Smooth muscle cell (in vitro differentiated cells): ENCODE data around the gene CTRL. TPM values are rescaled to one million over a fixed set of nuclear protein-coding genes. Genes with fewer than 3 reads are reported as not detected.

Experiments used
- DNase-seq: peaks from one replicate; lab custom pipeline; 2025; ENCODE audit not compliant: unreplicated experiment; lab: John Stamatoyannopoulos, UW
- H2AFZ ChIP-seq: fragments of 200-600 bp; sonication (generic); 2 replicates; pipeline ENCODE4 v1.6.0; 2016; ENCODE audit warnings: antibody characterized with exemption, low read depth, mild to moderate bottlenecking
- H3F3A ChIP-seq: fragments of 200-600 bp; sonication (generic); 2 replicates; pipeline ENCODE4 v1.6.0; 2017; ENCODE audit warnings: antibody characterized with exemption, low read depth
- H3K27ac ChIP-seq: fragments of 200-600 bp; sonication (generic); 2 replicates; pipeline ENCODE4 v1.5.1; 2016; ENCODE audit warnings: low read depth, mild to moderate bottlenecking
- H3K27me3 ChIP-seq: fragments of 200-600 bp; sonication (generic); 2 replicates; pipeline ENCODE4 v1.6.1; 2016; ENCODE audit warnings: low read depth, mild to moderate bottlenecking
- H3K36me3 ChIP-seq: fragments of 200-600 bp; sonication (generic); 2 replicates; pipeline ENCODE4 v1.5.1; 2016; ENCODE audit warnings: low read depth
- H3K4me1 ChIP-seq: fragments of 200-600 bp; sonication (generic); 2 replicates; pipeline ENCODE4 v1.5.1; 2016; ENCODE audit warnings: low read depth
- H3K4me2 ChIP-seq: fragments of 200-600 bp; sonication (generic); 2 replicates; pipeline ENCODE4 v1.6.0; 2016; ENCODE audit warnings: mild to moderate bottlenecking
- H3K4me3 ChIP-seq: fragments of 200-600 bp; sonication (generic); 2 replicates; pipeline ENCODE4 v1.5.1; 2016; ENCODE audit warnings: mild to moderate bottlenecking
- H3K79me2 ChIP-seq: fragments of 200-600 bp; sonication (generic); 2 replicates; pipeline ENCODE4 v1.6.0; 2016; ENCODE audit warnings: low read depth, mild to moderate bottlenecking
- H3K9ac ChIP-seq: fragments of 200-600 bp; sonication (generic); 2 replicates; pipeline ENCODE4 v1.6.0; 2016; ENCODE audit warnings: low read depth
- H3K9me3 ChIP-seq: fragments of 200-600 bp; sonication (generic); replicated peaks from 2 replicates; pipeline ENCODE4 v1.5.1; 2016; ENCODE audit warnings: low read depth
- H4K20me1 ChIP-seq: fragments of 200-600 bp; sonication (generic); 2 replicates; pipeline ENCODE4 v1.6.0; 2016; ENCODE audit warnings: low read depth
- CTCF ChIP-seq: fragments of 200-600 bp; sonication (generic); IDR thresholded peaks from 2 replicates; pipeline ENCODE4 v1.5.1; 2017; ENCODE audit warnings: borderline replicate concordance, mild to moderate bottlenecking, antibody characterized with exemption; ENCODE audit not compliant: insufficient read depth, poor library complexity, severe bottlenecking
- WGBS: methylation state at CpG from one replicate; pipeline ENCODE4 v1.1.7; 2016; ENCODE audit warnings: low lambda C conversion rate; 5-methylcytosine and 5-hydroxymethylcytosine counted together
- polyA plus RNA-seq: library from polyadenylated mRNA; unstranded; fragments of >200 nt; fragmentation: Nextera tagmentation; extraction: Ambion mirVana; gene quantifications from 2 replicates; pipeline ENCODE4 v1.2.1, GENCODE V29; 2016
- total RNA-seq: library from RNA; depleted of rRNA; stranded (reverse); fragments of >200 nt; gene quantifications from 2 replicates; pipeline ENCODE4 v1.2.3, GENCODE V29; 2014

CTRL gene
- total and polyA plus RNA-seq, 2 experiments from 2014 or later = 0.90 to 14.8 TPM

- Histone ChIP-seq H4K20me1 (peaks cover 100% of the 10 kb centered on the region), H3K27me3 (no peaks in the 10 kb centered on the region), H3K9ac (no peak overlapping the region), H3F3A (peaks cover 10% of the 10 kb centered on the region), H3K79me2 (peaks cover 24% of the 10 kb centered on the region), H3K4me2 (no peak overlapping the region), H3K27ac (no peak overlapping the region), H3K4me3 (no peak overlapping the region), H3K4me1 (no peaks in the 10 kb centered on the region), H3K9me3 (no peaks in the 10 kb centered on the region), H3K36me3 (no peaks in the 10 kb centered on the region), H2AFZ (no peak overlapping the region)
- no peak for TF ChIP-seq CTCF
- 94% methylated on average over 6 of the region's 6 CpGs for WGBS
- no peak for DNase-seq
Measured at GRCh38 chr16:67919622-67920221, 11.9 kb downstream of the CTRL start.

- no peak overlapping the region for H2AFZ ChIP-seq
- TF ChIP-seq CTCF = no peak
- peak overlapping the region; percentile 36 for H3K9ac ChIP-seq
- no peaks in the 10 kb centered on the region for H3K9me3 ChIP-seq
- WGBS = 33% methylated on average over 4 of the region's 4 CpGs
- H3F3A ChIP-seq = peaks cover 10% of the 10 kb centered on the region
- H3K79me2 ChIP-seq = peaks cover 24% of the 10 kb centered on the region
- H3K4me2 ChIP-seq = no peak overlapping the region
- H3K27me3 ChIP-seq = no peaks in the 10 kb centered on the region
- no peak for DNase-seq
- peak overlapping the region; percentile 79 for H3K27ac ChIP-seq
- H3K4me1 ChIP-seq = no peaks in the 10 kb centered on the region
- H3K36me3 ChIP-seq = no peaks in the 10 kb centered on the region
- H4K20me1 ChIP-seq = peaks cover 94% of the 10 kb centered on the region
- H3K4me3 ChIP-seq = no peak overlapping the region
Measured at GRCh38 chr16:67917852-67918236, 13.8 kb downstream of the CTRL start.

- 78% methylated on average over 6 of the region's 6 CpGs for WGBS
- Histone ChIP-seq H3K9ac (peak overlapping the region; percentile 36), H4K20me1 (peaks cover 91% of the 10 kb centered on the region)
Measured at GRCh38 chr16:67917140-67917851, 14.4 kb downstream of the CTRL start.

More at GRCh38 chr16:67917140-67917851, 14.4 kb downstream of the CTRL start:
- no peak for DNase-seq
- H3K36me3 ChIP-seq = no peaks in the 10 kb centered on the region
- H3K4me3 ChIP-seq = no peak overlapping the region
- no peak overlapping the region for H2AFZ ChIP-seq
- H3F3A ChIP-seq = peaks cover 10% of the 10 kb centered on the region
- no peaks in the 10 kb centered on the region for H3K27me3 ChIP-seq
- H3K4me2 ChIP-seq = no peak overlapping the region
- H3K9me3 ChIP-seq = no peaks in the 10 kb centered on the region
- H3K4me1 ChIP-seq = no peaks in the 10 kb centered on the region
- TF ChIP-seq CTCF = no peak
- H3K79me2 ChIP-seq = peaks cover 24% of the 10 kb centered on the region
- peak overlapping the region; percentile 79 for H3K27ac ChIP-seq
